B cell (primary cell): ENCODE results near the gene CCDC106. TPM values are rescaled to one million over a fixed set of nuclear protein-coding genes. Genes with fewer than 3 reads are reported as not detected.

Source experiments
- ATAC-seq: fragments of 200-7000 bp; cut with Tn5 transposase; one replicate; pipeline ENCODE4 v1.10.0; 2021; ENCODE audit warnings: low read depth, mild to moderate bottlenecking, moderate number of reproducible peaks, moderate library complexity
- CTCF ChIA-PET: fragments of 350-600 bp; sonication (Branson Sonifier 250); formaldehyde crosslinking; loops from one replicate; lab custom pipeline; 2021; ENCODE audit warnings: antibody characterized with exemption, inconsistent platforms; lab: Charles Lee
- POLR2A ChIA-PET: fragments of 350-600 bp; sonication (Branson Sonifier 250); formaldehyde crosslinking; loops from one replicate; lab custom pipeline; 2021; ENCODE audit warnings: antibody characterized with exemption; lab: Charles Lee
- DNase-seq: peaks from one replicate; pipeline ENCODE4 v3.0.0; 2013
- H2AFZ ChIP-seq: 2 replicates; pipeline ENCODE4 v1.6.1; 2012; ENCODE audit warnings: mild to moderate bottlenecking, low read depth, low read length; ENCODE audit not compliant: insufficient read depth, poor library complexity, severe bottlenecking
- H3K27ac ChIP-seq, 2 donors: 1 replicate in 1 of 2; 2 replicates in 1 of 2; pipeline ENCODE4 v1.5.1; 2012 to 2013; ENCODE audit warnings: low read length in 2 of 2, mild to moderate bottlenecking in 2 of 2, moderate library complexity in 1 of 2
- H3K27me3 ChIP-seq, 4 experiments: fragments of 200-600 bp in 1 of 4; sonication (generic) in 1 of 4; replicated peaks in 1 of 4; 1 replicate in 2 of 4; 2 replicates in 2 of 4; pipeline versions ENCODE4 v1.6.1 to v1.7.0; 2013 to 2016; ENCODE audit warnings: low read length in 3 of 4, mild to moderate bottlenecking in 2 of 4, mixed read lengths in 1 of 4, moderate library complexity in 1 of 4; ENCODE audit not compliant: insufficient read depth in 4 of 4, control insufficient read depth in 3 of 4; ENCODE audit errors: control extremely low read depth in 1 of 4
- H3K36me3 ChIP-seq, 2 experiments: replicated peaks in 1 of 2; 1 replicate in 1 of 2; 2 replicates in 1 of 2; pipeline versions ENCODE4 v1.6.1 to v1.7.1; 2013; ENCODE audit warnings: low read length in 1 of 2; ENCODE audit not compliant: insufficient read depth in 2 of 2, control insufficient read depth in 1 of 2; ENCODE audit errors: control extremely low read depth in 1 of 2, extremely low read depth in 1 of 2
- H3K4me1 ChIP-seq, 2 donors: fragments of 200-600 bp in 1 of 2; sonication (generic) in 1 of 2; 1 replicate in 1 of 2; 2 replicates in 1 of 2; pipeline versions ENCODE4 v1.5.1 to v1.6.1; 2013 to 2017; ENCODE audit warnings: low read length in 2 of 2; ENCODE audit not compliant: control insufficient read depth in 2 of 2, insufficient read depth in 2 of 2
- H3K4me2 ChIP-seq: replicated peaks from 2 replicates; pipeline ENCODE3; 2012; ENCODE audit warnings: mild to moderate bottlenecking, low read depth, low read length; ENCODE audit not compliant: poor library complexity, severe bottlenecking
- H3K4me3 ChIP-seq, 5 experiments: fragments of 200-600 bp in 1 of 5; sonication (generic) in 1 of 5; 1 replicate in 3 of 5; 2 replicates in 2 of 5; pipeline versions ENCODE4 v1.5.1 to v1.7.0; 2011 to 2016; ENCODE audit warnings: low read length in 4 of 5, mild to moderate bottlenecking in 4 of 5, low read depth in 2 of 5, control low read depth in 1 of 5, moderate library complexity in 1 of 5; ENCODE audit not compliant: insufficient read depth in 1 of 5; ENCODE audit errors: control extremely low read depth in 1 of 5, extremely low read depth in 1 of 5
- H3K79me2 ChIP-seq: fragments of 200-600 bp; sonication (generic); one replicate; pipeline ENCODE4 v1.6.0; 2016; ENCODE audit warnings: low read length; ENCODE audit not compliant: control insufficient read depth, insufficient read depth
- H3K9ac ChIP-seq: fragments of 200-600 bp; sonication (generic); 2 replicates; pipeline ENCODE4 v1.6.1; 2017; ENCODE audit warnings: mild to moderate bottlenecking, low read length, moderate library complexity
- H3K9me3 ChIP-seq, 3 donors: one replicate each; pipeline versions ENCODE4 v1.6.1 to v1.7.1; 2013; ENCODE audit warnings: low read length in 2 of 3; ENCODE audit not compliant: control insufficient read depth in 2 of 3, insufficient read depth in 1 of 3; ENCODE audit errors: control extremely low read depth in 1 of 3
- H4K20me1 ChIP-seq: 2 replicates; pipeline ENCODE4 v1.6.0; 2012; ENCODE audit warnings: mild to moderate bottlenecking, low read length; ENCODE audit not compliant: insufficient read depth, control insufficient read depth, poor library complexity, severe bottlenecking
- H3K27ac Mint-ChIP-seq: one replicate; pipeline ENCODE4 v1.8.0; 2021; ENCODE audit warnings: mixed read lengths
- H3K27me3 Mint-ChIP-seq: one replicate; pipeline ENCODE4 v1.8.0; 2021; ENCODE audit warnings: mixed read lengths
- H3K4me1 Mint-ChIP-seq: one replicate; pipeline ENCODE4 v1.8.0; 2021; ENCODE audit warnings: mixed read lengths
- H3K4me3 Mint-ChIP-seq: one replicate; pipeline ENCODE4 v1.8.0; 2021; ENCODE audit warnings: mixed read lengths
- H3K9me3 Mint-ChIP-seq: one replicate; pipeline ENCODE4 v1.8.0; 2022; ENCODE audit warnings: mixed read lengths; ENCODE audit not compliant: insufficient read depth
- EZH2 ChIP-seq: IDR thresholded peaks from 2 replicates; pipeline ENCODE4 v1.6.1; 2012; ENCODE audit warnings: borderline replicate concordance, low read depth, mild to moderate bottlenecking, moderate library complexity, low read length; ENCODE audit not compliant: insufficient read depth, poor library complexity, severe bottlenecking
- WGBS: methylation state at CpG from one replicate; pipeline ENCODE4 v1.1.5; 2013; ENCODE audit warnings: missing lambda C conversion rate; ENCODE audit not compliant: insufficient coverage; 5-methylcytosine and 5-hydroxymethylcytosine counted together
- intact Hi-C: fragments of 100-400 bp; cut with micrococcal nuclease; formaldehyde crosslinking; loops from one replicate; pipeline ENCODE4 v1.10.0; 2022
- polyA plus RNA-seq: library from polyadenylated mRNA; depleted of rRNA; stranded (reverse); fragments of >200 nt; gene quantifications from 2 replicates; pipeline ENCODE4 v1.2.3, GENCODE V29; 2012
- total RNA-seq, 2 donors: library from RNA; stranded (reverse); fragments of 120-200 nt in 1 of 2; gene quantifications; 1 replicate in 1 of 2; 2 replicates in 1 of 2; pipeline versions ENCODE4 v1.2.3 to v1.2.4, GENCODE V29; 2013 to 2022
- TF ChIP-seq, protein P1 (sequence below): fragments of 200-600 bp; IDR thresholded peaks from one replicate; pipeline ENCODE4 v1.8.0; 2022; ENCODE audit warnings: antibody characterized with exemption, mild to moderate bottlenecking

Gene CCDC106
- total and polyA plus RNA-seq, 2 donors (not counting 1 experiment from before 2014, with no cell fraction given), result 25.2 to 52.1 TPM

DNA sequence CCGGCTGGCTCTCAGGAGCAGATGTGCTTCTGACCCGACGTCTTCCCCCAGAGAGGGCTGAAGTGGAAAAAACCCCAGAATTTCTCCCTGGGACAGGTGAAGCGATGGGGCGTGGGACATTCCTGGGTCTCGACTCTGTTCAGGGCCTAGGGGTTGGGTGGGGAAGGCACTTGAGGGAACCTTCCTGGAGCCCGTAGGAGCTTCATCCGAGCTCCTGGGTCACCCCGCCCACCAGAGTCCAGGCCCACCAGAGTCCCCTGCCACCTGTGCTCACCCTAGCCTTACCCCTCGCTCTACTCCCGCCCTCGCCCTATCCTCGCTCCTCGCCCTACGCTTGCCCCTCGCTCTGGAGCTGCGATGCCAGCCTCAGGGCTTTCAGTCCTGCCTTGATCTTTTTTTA lies 50.2 kb downstream of the CCDC106 start:
- Mint-ChIP-seq H3K27me3 (no peaks in the 10 kb centered on the region), H3K27ac (no peak overlapping the region), H3K4me1 (no peaks in the 10 kb centered on the region), H3K9me3 (no peaks in the 10 kb centered on the region), H3K4me3 (no peak overlapping the region)
- Histone ChIP-seq H3K4me2 (no peak overlapping the region), H3K9me3 (no peaks in the 10 kb centered on the region), H3K4me3 (no peak overlapping the region), H4K20me1 (peaks cover 8% of the 10 kb centered on the region), H3K9ac (no peak overlapping the region), H3K79me2 (no peaks in the 10 kb centered on the region), H2AFZ (no peak overlapping the region), H3K27ac (no peak overlapping the region), H3K4me1 (no peaks in the 10 kb centered on the region), H3K36me3 (peaks cover 3 to 38% of the 10 kb centered on the region in 2 experiments), H3K27me3 (no peaks in the 10 kb centered on the region)
- ATAC-seq (no peak), DNase-seq (no peak)
- CTCF ChIA-PET, result no interaction called here
- WGBS, result 99% methylated on average over 14 of the region's 17 CpGs
- POLR2A ChIA-PET, result no interaction called here
- intact Hi-C loops, result no loop called here
- TF ChIP-seq, protein P1, sequence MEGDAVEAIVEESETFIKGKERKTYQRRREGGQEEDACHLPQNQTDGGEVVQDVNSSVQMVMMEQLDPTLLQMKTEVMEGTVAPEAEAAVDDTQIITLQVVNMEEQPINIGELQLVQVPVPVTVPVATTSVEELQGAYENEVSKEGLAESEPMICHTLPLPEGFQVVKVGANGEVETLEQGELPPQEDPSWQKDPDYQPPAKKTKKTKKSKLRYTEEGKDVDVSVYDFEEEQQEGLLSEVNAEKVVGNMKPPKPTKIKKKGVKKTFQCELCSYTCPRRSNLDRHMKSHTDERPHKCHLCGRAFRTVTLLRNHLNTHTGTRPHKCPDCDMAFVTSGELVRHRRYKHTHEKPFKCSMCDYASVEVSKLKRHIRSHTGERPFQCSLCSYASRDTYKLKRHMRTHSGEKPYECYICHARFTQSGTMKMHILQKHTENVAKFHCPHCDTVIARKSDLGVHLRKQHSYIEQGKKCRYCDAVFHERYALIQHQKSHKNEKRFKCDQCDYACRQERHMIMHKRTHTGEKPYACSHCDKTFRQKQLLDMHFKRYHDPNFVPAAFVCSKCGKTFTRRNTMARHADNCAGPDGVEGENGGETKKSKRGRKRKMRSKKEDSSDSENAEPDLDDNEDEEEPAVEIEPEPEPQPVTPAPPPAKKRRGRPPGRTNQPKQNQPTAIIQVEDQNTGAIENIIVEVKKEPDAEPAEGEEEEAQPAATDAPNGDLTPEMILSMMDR, result no peak
- no peak for TF ChIP-seq EZH2

DNA sequence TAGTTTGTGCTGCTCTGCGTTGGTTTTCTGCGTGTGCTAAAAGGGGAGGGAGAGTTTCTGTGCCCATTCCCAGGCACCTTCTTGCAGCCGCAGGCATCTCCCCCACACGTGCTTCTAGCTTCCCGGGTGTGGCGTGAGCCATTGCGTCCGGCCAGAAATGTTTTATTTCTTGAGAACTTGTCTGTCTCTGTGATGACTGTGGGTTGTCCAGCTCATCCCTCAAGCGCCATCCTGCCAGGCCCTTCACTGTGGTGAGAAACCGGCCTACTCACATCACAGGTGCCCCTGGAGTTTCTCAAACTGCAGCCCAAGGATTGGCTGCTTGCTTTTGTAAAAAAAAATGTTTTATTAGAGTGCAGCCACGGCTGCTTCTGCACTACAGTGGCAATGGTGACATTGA lies 51.2 kb downstream of the CCDC106 start:
- ATAC-seq (no peak), DNase-seq (no peak)
- ChIA-PET POLR2A (no interaction called here), CTCF (no interaction called here)
- Mint-ChIP-seq H3K4me3 (no peak overlapping the region), H3K9me3 (no peaks in the 10 kb centered on the region), H3K4me1 (peaks cover 5% of the 10 kb centered on the region), H3K27ac (no peak overlapping the region), H3K27me3 (no peaks in the 10 kb centered on the region)
- H3K9me3 ChIP-seq, result peaks cover 0 to 6% (median 0%) of the 10 kb centered on the region in 3 donors
- H3K4me2 ChIP-seq, result no peak overlapping the region
- peaks cover 18% of the 10 kb centered on the region for H4K20me1 ChIP-seq
- H3K79me2 ChIP-seq, result no peaks in the 10 kb centered on the region
- peaks cover 3 to 32% of the 10 kb centered on the region in 2 experiments for H3K36me3 ChIP-seq
- H3K9ac ChIP-seq, result no peak overlapping the region
- H3K4me1 ChIP-seq, result peaks cover 0 to 8% of the 10 kb centered on the region in 2 donors
- H3K27ac ChIP-seq, result no peak overlapping the region
- H2AFZ ChIP-seq, result no peak overlapping the region
- H3K4me3 ChIP-seq, result no peak overlapping the region
- no peaks in the 10 kb centered on the region for H3K27me3 ChIP-seq
- intact Hi-C loops, result no loop called here
- WGBS, result 98% methylated on average over 10 of the region's 11 CpGs
- no peak for TF ChIP-seq EZH2
- TF ChIP-seq, protein P1, result no peak
